Fibroblast of skin of right quadriceps (primary cell): ENCODE results near the gene DGCR2.
"Not testable (repeated sequence)": the region's sequence is repeated elsewhere in the genome, so short reads cannot be mapped to it uniquely, and the experiment has no call there.

Experiments used
- DNase-seq: peaks from one replicate; pipeline ENCODE4 v3.0.0-alpha.2; 2013

Gene DGCR2

DNA sequence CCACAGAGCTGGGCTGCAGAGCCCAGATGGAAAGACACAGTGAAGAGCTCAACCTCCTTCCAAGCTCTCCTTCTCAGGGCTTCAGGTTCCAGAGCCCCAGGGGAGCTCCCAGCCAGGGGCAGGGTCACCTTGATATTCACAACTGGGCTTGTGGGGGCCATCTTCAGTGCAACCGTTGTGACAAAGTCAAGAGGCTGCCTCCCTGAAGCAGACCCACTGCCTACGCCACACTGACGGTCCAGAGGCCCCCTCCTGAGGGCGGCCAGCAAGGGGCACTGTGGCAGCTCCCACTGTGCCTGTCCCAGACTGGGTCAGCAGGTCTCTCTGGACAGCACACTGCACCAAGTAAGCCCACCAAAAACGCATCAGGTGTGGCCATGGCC lies 84.1 kb downstream of the DGCR2 start:
- DNase-seq, result no peak

DNA sequence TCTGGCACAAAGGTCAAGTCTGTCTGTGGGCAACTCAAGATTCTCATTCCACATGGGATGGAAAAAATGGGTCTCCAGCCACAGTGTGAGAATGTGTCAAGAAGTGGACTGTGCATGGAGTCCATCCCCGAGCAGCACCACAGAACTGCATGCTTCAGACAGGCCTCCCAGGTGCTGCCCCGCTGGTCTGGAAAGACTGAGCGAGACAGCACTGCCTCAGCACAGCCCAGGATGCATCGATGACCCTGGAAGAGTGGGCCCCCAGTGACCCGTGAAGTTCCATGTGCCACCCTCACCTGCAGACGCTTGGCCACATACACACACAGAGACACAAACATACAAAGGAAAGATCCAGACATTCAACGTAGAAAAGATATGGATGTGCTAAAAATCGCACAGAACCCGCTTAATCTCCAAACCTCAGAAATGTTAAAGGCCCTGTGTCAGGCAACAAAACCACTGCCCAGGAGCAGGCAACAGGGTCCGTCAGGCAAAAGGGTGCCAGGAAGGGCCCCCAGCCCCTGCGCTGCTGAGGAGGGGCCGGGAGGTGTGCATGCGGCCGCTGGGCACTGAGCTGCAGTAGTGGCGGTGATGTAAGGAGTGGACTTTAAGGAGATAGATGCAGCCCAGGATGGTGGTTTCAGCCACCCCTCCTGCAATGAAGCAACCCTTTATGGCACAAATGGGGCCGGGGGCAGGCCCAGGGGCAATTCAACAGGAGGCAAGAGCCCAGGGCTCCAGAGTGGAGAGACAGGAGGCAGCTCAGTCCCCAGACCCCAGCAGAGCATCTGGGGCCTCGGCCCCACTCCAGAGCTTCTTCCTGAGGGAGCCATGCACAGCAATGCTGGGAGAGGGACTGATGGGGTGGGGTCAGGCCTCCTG lies 84.7 kb downstream of the DGCR2 start:
- DNase-seq, result no peak

- no peak for DNase-seq
Measured at GRCh38 chr22:19036523-19037273, 85.5 kb downstream of the DGCR2 start.

- DNase-seq, result no peak
Measured at GRCh38 chr22:19036229-19036522, 86.0 kb downstream of the DGCR2 start.

DNA sequence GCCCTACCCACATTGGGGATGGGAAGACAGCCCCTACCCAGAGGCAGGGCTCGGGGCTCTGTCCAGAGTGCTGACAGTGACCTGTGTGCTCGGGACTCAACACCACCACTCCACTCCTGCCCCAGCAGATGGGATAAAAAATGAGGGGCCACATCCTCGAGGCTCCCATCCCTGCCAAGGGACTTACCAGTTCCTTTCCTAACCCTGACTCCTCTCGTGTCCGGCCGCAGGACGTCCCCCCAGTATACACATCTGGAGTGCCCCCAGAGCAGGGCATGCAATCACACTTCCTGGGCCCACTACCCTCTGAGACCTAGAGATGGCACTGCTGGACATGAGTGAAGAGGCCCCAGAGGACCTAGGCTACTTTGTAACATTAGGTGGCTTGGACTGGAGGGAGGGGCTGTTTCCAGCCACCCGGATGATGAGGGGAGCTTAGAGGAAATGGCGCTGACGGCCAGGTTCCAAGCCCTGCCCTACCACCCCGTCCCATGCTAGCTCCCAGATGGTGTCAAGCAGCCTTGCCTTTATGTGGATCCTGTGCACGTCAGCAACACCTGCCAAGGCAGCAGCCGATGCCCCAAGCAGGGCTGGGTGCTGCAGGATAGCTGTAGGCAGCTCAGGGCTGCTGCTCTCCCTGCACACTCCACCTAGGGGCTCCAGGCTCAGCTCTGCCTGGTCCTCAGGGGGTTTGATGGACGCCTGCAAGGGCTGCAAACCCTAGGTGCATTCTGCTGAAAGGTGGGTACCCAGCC lies 86.6 kb downstream of the DGCR2 start:
- no peak for DNase-seq

- not testable (repeated sequence) for DNase-seq
Measured at GRCh38 chr22:19035126-19035473, 87.1 kb downstream of the DGCR2 start.

DNA sequence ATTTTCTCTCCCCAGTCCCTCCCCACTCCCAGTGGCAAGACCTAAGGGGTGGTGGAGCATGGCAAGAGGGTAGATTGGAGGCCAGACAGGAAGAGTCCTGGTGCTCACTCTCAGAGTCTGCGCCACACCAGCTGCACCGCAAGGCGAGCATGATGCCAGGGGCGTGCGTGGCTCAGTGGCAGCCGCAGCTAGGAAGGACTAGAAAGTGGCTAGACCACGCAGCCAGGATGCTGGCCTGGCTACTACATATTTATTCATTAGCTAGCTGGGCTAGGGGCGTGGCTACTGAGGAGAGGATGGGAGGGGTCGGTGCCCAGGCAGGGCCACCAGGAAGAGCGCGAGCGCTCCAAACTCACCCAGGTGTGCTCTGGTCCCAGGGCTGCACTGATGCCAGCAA lies 87.5 kb downstream of the DGCR2 start:
- DNase-seq, result not testable (repeated sequence)

- DNase-seq, result not testable (repeated sequence)
Measured at GRCh38 chr22:19034031-19034723, 88.0 kb downstream of the DGCR2 start.

DNA sequence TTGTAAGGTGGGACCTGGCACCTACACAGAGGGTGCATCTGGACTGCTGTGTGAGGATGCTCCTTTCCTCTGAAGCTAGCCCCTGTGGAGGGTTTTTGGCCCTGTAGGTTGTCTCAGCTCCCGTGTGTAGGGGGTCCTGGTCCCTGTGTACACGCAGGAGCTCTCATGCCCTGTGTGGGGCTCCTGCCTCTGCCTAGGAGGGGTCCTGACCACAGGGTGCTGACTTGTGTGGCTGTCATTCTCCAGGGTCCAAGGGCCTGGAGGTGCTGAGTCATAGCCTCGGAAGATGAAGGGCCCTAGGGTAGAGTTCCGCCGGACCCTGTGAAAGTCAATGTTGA lies 88.7 kb downstream of the DGCR2 start:
- DNase-seq, result not testable (repeated sequence)

DNA sequence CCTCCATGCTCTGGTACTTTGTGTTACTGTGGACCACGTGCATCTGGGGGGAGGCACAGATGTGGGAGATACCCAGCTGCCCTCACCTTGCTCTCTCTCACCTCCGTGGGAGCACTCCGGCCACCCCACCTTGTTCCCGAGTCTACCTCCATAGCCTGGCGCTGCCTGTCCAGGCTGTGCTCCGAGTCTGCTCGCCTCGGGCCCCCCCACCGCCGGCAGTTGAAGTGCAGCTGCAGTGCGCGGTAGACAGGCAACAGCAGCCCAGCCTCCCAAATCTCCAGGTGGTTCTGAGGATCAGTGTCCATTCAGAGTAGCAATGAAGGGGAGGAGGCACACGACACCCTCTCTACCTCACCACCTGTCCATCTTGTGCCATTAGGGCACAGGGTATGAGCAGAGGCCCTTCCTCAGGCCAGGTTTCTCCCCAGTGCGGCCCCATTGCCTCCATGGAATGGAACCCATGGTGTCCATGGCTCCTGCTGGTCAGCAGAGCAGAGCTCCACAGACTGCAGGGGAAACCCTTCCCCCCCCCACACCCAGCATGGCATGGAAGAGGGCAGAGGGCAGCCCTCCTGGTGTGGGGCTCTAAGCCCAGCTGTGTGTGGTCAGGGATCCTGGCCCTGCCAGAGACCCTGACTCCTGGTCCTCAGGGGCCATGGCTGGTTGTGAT lies 89.2 kb downstream of the DGCR2 start:
- not testable (repeated sequence) for DNase-seq

- DNase-seq, result not testable (repeated sequence)
Measured at GRCh38 chr22:19032156-19032785, 89.9 kb downstream of the DGCR2 start.

GRCh38 chr22:19030889-19031252 lies 91.3 kb downstream of the DGCR2 start:
- DNase-seq, result not testable (repeated sequence)

DNA sequence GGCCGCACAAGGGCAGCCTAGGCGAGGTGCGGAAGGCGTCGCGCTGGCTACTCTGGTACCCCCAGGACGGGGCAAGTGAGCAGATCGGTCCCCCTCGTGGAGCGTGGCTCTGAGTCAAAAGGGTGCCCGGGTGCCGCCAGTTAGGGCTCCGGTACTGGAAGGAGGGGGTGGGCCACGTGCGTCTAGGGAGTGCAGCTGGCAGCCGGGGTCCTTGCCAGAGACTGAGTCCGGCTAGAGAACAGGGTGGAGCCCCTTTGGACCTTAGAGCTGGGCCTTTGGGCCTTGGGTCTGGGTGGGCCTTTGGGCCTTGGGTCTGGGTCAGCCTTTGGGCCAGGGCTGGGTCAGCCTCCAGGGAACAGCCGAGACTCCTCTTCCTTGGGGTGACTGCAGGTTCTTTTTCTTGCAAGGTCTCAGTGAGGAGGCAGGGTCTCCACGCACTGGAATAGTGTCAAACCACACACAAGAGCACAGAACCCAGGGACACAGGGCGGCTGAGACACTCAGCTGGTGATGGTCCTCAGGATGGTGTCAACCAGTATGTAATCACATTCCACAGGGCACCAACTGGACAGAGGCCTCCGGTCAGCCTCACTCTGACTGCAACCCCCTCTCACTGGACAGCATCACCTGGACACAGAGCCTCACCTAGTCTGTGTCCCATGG lies 91.9 kb downstream of the DGCR2 start:
- not testable (repeated sequence) for DNase-seq

DNA sequence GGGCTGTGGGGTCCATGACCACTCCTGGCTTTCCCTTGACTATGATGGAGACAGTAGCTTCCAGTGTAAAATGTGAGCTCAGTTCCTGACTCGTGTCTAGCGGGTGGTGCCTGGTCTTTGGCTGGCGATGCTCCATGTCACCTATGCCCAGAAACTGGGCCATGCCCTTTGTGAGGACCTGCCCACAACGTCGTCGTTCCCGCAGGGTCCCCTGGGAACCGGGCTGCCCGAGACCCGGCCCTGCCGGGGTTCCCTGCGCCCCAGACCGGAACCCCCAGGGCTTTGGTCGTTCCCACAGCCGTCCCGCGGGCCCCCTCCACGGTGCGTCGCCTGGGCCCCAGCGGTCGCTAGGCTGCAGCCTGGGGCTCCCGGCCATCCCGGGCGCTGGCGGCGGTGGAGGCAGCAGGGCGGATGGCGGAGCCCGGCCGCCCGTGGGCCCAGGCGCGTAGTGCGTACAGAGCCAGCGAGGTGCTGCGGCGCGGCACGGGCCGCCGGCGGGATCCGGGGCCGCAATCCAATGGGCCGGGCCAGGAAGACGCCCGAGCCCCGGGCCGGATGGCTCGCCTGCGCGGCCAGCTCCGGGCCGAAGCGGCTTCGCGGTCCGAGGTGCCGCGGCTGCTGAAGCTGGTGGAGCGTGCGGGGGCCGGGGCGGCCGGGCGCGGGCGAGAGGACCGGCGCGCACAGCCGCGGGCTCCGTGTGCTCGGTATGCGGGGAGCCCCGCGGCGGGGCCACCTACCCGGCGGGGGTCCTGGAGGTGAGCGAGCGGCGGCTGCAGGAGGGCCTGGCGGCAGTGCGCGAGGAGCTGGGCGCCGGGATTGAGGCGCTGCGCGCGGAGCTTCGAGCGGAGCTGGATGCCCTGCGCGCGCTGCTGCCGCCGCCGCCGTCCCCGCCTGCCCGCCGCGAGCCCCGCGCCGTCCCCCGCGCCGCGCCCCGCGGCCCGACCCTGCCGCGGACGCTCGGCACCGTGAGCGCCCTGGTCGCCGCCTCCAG lies 92.8 kb downstream of the DGCR2 start:
- not testable (repeated sequence) for DNase-seq

DNA sequence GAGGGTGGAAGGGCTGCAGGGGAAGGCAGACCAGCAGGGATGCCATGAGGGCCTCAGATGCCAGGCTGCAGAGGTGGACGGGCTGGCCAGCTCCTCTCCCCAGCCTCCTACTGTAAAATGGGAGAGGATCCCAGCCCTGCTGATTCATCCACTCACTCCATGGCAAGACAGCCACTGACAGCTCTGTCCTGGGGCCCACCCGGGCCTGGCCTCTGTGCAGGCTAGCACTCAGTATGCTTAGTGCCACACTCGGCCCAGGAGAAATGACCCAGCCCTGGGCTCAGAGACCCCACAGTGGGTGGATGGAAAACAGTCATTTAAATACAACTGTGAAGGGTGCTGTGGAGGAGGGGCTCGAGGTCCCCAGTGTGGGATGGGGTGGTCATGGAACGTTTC lies 94.2 kb downstream of the DGCR2 start:
- not testable (repeated sequence) for DNase-seq

- DNase-seq, result not testable (repeated sequence)
Measured at GRCh38 chr22:19027371-19028059, 94.7 kb downstream of the DGCR2 start.

DNA sequence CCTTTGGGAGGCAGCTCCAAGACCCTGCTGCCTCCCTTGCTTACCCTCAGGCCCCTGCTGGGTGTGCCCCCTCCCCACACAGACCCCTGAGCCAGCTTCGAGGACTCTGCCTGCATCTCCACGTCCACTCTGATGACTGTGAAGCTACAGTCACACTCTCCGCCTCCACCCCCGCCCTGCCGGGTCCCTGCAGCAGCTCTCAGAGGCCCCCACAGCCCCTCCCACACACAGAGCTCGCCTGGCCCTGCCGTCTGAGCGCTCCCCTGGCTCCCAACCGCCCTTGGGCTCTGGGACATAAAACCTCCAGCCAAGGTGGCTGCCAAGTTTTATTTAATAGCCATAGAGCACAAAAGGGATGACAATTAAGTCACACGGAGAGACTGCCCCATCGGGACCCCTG lies 96.1 kb downstream of the DGCR2 start:
- DNase-seq, result not testable (repeated sequence)

- DNase-seq, result not testable (repeated sequence)
Measured at GRCh38 chr22:19024956-19025489, 97.2 kb downstream of the DGCR2 start.

DNA sequence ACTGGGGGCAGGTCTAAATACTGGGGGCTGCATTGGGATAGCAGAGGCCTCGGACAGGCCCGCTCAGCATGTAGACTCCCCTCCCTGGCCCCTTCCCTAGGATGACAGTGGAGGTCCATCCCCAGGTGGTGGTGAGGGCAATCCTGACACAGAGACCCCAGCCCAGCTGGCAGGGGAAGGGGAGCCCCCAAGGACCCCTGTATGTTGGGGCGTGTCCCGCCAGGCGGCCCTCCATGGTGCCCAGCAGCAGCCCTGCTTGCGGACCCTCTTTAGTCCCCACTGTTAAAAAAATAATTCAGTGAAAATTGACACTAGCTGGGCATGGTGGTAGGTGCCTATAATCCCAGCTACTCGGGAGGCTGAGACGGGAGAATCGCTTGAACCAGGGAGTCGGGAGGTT lies 98.3 kb downstream of the DGCR2 start:
- DNase-seq, result not testable (repeated sequence)
